Measurements from ENCODE around the gene NSUN2. TPM values are rescaled to one million over a fixed set of nuclear protein-coding genes. Genes with fewer than 3 reads are reported as not detected.

Gene NSUN2
- total RNA-seq, 1 experiment from 2014 or later = 90.7 TPM

- H3K4me1 Mint-ChIP-seq (ENCODE audit: low read depth, unreplicated experiment) = no peaks in the 10 kb centered on the region
Observed at GRCh38 chr5:6601816-6602215, 31.0 kb downstream of the NSUN2 start.

DNA sequence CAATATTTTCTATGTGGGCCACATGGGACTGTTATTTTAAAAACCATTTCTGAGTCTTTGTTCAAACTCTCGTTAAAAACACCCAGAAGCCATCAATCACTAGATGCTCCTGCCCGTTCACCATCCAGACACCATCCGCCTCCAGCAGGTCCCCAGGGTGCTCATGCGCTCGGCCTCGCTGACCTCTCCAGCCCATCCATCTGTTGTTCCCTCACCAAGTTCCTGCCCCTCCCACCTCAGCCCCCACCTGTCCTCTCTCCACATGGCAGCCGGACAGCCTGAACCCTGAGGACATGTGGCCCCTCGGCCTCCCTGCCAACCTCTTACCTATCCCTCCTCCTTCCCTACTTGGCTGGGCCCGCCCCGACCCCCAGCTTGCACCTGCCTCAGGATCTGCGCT is 31.6 kb downstream of the NSUN2 start:
- Mint-ChIP-seq H3K4me1 (ENCODE audit: low read depth, unreplicated experiment) (no peaks in the 10 kb centered on the region), H3K36me3 (ENCODE audit: insufficient read depth, unreplicated experiment) (peaks cover 62% of the 10 kb centered on the region), H3K4me3 (ENCODE audit: low read depth, unreplicated experiment) (no peak overlapping the region), H3K9me3 (ENCODE audit: low read depth, unreplicated experiment) (no peaks in the 10 kb centered on the region), H3K27ac (ENCODE audit: unreplicated experiment) (no peak overlapping the region), H3K27me3 (ENCODE audit: unreplicated experiment) (no peaks in the 10 kb centered on the region)
- CTCF ChIA-PET = no interaction called here
- TF ChIP-seq CTCF (IDR thresholded peaks at IDR 0.05; ENCODE audit: unreplicated experiment) = no peak
- intact Hi-C loops (cut with micrococcal nuclease; ENCODE audit: unreplicated experiment) = no loop called here
- no TSS peak for BruUV-seq (replicated peaks)
- no peak for DNase-seq

More at GRCh38 chr5:6601816-6602215, 31.0 kb downstream of the NSUN2 start:
- peaks cover 64% of the 10 kb centered on the region for H3K36me3 Mint-ChIP-seq (ENCODE audit: insufficient read depth, unreplicated experiment)
- DNase-seq = no peak
- CTCF ChIA-PET = no interaction called here
- intact Hi-C loops (cut with micrococcal nuclease; ENCODE audit: unreplicated experiment) = no loop called here
- no peak overlapping the region for H3K4me3 Mint-ChIP-seq (ENCODE audit: low read depth, unreplicated experiment)
- BruUV-seq (replicated peaks) = no TSS peak
- no peak overlapping the region for H3K27ac Mint-ChIP-seq (ENCODE audit: unreplicated experiment)
- no peaks in the 10 kb centered on the region for H3K27me3 Mint-ChIP-seq (ENCODE audit: unreplicated experiment)
- no peak for TF ChIP-seq CTCF (IDR thresholded peaks at IDR 0.05; ENCODE audit: unreplicated experiment)
- no peaks in the 10 kb centered on the region for H3K9me3 Mint-ChIP-seq (ENCODE audit: low read depth, unreplicated experiment)

- intact Hi-C loops (cut with micrococcal nuclease; ENCODE audit: unreplicated experiment) = no loop called here
- no TSS peak for BruUV-seq (replicated peaks)
- H3K36me3 Mint-ChIP-seq (ENCODE audit: insufficient read depth, unreplicated experiment) = peaks cover 50% of the 10 kb centered on the region
- no peaks in the 10 kb centered on the region for H3K4me1 Mint-ChIP-seq (ENCODE audit: low read depth, unreplicated experiment)
- H3K9me3 Mint-ChIP-seq (ENCODE audit: low read depth, unreplicated experiment) = no peaks in the 10 kb centered on the region
- H3K27ac Mint-ChIP-seq (ENCODE audit: unreplicated experiment) = no peak overlapping the region
- no peak overlapping the region for H3K4me3 Mint-ChIP-seq (ENCODE audit: low read depth, unreplicated experiment)
- no peak for DNase-seq
- CTCF ChIA-PET = no interaction called here
- no peaks in the 10 kb centered on the region for H3K27me3 Mint-ChIP-seq (ENCODE audit: unreplicated experiment)
- no peak for TF ChIP-seq CTCF (IDR thresholded peaks at IDR 0.05; ENCODE audit: unreplicated experiment)
Observed at GRCh38 chr5:6599739-6600138, 33.1 kb downstream of the NSUN2 start.

- no peaks in the 10 kb centered on the region for H3K4me1 Mint-ChIP-seq (ENCODE audit: low read depth, unreplicated experiment)
- peaks cover 44% of the 10 kb centered on the region for H3K36me3 Mint-ChIP-seq (ENCODE audit: insufficient read depth, unreplicated experiment)
- no peaks in the 10 kb centered on the region for H3K9me3 Mint-ChIP-seq (ENCODE audit: low read depth, unreplicated experiment)
Observed at GRCh38 chr5:6598351-6598900, 34.4 kb downstream of the NSUN2 start.

More at GRCh38 chr5:6598351-6598900, 34.4 kb downstream of the NSUN2 start:
- no peaks in the 10 kb centered on the region for H3K27me3 Mint-ChIP-seq (ENCODE audit: unreplicated experiment)
- DNase-seq = no peak
- H3K27ac Mint-ChIP-seq (ENCODE audit: unreplicated experiment) = peak overlapping the region; percentile 9
- TF ChIP-seq CTCF (IDR thresholded peaks at IDR 0.05; ENCODE audit: unreplicated experiment) = no peak
- BruUV-seq (replicated peaks) = no TSS peak
- CTCF ChIA-PET = no interaction called here
- intact Hi-C loops (cut with micrococcal nuclease; ENCODE audit: unreplicated experiment) = no loop called here
- no peak overlapping the region for H3K4me3 Mint-ChIP-seq (ENCODE audit: low read depth, unreplicated experiment)
